ENCODE measurements around the gene INSYN2B.

GRCh38 chr5:169873642-169874041 lies 106.7 kb downstream of the INSYN2B start:
- no peak for TF ChIP-seq EZH2 (IDR thresholded peaks at IDR 0.05; ENCODE audit: low read length, unreplicated experiment)
- TF ChIP-seq CTCF (conservative IDR thresholded peaks at IDR 0.05; ENCODE audit: low read depth, low read length), result no peak
- TF ChIP-seq EZH2phosphoT487 (IDR thresholded peaks at IDR 0.05; ENCODE audit: borderline replicate concordance, low read length), result no peak
